ENCODE data around the gene ANGEL1. TPM values are rescaled to one million over a fixed set of nuclear protein-coding genes. Genes with fewer than 3 reads are reported as not detected.
A peak's percentile ranks its signal among the peaks of the same experiment; 100 is the strongest.

The ANGEL1 gene
- total and polyA plus RNA-seq, 9 of the 15 experiments (the other 6 are each of a cell fraction or from before 2014, with no cell fraction given) = 2.1 to 22.2 (median 7.3) TPM

DNA sequence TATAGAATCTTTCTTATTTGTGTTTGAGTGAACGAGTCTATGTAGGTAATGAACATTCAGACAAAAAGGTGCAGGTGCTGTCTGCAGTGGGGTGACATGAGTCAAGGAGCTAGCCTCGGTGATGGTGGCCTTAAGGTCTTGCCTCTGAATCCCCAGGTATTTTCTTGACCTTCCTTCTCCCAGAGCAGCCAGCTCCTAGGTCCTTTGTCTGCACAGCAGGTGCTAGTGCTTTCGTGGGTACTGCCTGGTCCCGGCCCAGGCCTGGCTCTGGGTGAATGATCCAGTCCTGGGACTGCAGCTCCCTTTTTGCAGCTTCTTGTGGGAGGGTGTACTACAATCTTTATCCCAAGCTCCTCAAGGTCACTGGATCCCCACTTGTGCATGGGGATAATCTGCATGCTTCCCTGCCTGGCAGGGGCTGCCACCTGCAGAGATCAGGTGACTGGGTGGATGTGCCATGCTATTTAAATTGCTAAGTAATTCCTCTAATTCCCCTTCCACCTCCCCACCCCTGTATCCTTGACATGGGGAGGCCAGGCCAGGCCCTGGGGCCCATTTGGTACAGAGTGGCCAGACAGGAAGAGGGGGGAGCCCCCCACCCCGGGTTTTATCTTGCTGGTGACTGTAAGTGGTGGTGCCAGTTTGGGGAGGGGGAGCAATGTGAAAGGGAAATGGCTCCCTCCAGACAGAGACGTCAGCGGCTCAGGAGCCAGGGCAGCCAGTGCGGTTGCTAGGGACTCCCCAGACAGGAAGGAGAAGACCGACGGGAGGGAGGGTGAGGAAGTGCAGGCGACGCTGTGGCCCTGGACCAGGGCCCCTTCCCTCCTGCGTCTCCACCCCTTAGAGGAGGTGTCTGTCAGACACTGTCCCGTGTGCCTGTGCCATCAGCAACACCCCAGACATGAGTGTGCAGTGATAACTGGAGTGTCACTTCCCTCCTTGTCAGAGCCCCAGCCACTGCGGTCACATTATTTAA, 44.7 kb downstream of the ANGEL1 start (continued):
- TF ChIP-seq, protein P1, sequence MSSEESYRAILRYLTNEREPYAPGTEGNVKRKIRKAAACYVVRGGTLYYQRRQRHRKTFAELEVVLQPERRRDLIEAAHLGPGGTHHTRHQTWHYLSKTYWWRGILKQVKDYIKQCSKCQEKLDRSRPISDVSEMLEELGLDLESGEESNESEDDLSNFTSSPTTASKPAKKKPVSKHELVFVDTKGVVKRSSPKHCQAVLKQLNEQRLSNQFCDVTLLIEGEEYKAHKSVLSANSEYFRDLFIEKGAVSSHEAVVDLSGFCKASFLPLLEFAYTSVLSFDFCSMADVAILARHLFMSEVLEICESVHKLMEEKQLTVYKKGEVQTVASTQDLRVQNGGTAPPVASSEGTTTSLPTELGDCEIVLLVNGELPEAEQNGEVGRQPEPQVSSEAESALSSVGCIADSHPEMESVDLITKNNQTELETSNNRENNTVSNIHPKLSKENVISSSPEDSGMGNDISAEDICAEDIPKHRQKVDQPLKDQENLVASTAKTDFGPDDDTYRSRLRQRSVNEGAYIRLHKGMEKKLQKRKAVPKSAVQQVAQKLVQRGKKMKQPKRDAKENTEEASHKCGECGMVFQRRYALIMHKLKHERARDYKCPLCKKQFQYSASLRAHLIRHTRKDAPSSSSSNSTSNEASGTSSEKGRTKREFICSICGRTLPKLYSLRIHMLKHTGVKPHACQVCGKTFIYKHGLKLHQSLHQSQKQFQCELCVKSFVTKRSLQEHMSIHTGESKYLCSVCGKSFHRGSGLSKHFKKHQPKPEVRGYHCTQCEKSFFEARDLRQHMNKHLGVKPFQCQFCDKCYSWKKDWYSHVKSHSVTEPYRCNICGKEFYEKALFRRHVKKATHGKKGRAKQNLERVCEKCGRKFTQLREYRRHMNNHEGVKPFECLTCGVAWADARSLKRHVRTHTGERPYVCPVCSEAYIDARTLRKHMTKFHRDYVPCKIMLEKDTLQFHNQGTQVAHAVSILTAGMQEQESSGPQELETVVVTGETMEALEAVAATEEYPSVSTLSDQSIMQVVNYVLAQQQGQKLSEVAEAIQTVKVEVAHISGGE (CRISPR knock-in tag; IDR thresholded peaks at IDR 0.05) = peak in 1 of 3 experiments; percentile 18; a peak in 1 of 6 replicates
- no peak for TF ChIP-seq ZNF77 (CRISPR knock-in tag; IDR thresholded peaks at IDR 0.05)
- no peak for TF ChIP-seq CHCHD3 (CRISPR knock-in tag; IDR thresholded peaks at IDR 0.05)
- TF ChIP-seq ZNF707 (CRISPR knock-in tag; conservative IDR thresholded peaks at IDR 0.05) = no peak
- 0 out of 2 replicates have a peak, but pooled peaks have one; percentile 28 for TF ChIP-seq TAL1 (IDR thresholded peaks at IDR 0.05)
- peak; percentile 79 for TF ChIP-seq SMAD4 (CRISPR knock-in tag; conservative IDR thresholded peaks at IDR 0.05)
- no peak for TF ChIP-seq TRIM28 (IDR thresholded peaks at IDR 0.05)
- no peak for TF ChIP-seq ZNF224 (CRISPR knock-in tag; IDR thresholded peaks at IDR 0.05)
- peak; percentile 66; the same call in 1 of the 2 replicates for TF ChIP-seq CTBP1 (IDR thresholded peaks at IDR 0.05; ENCODE audit: borderline replicate concordance)
- TF ChIP-seq ARID1B (IDR thresholded peaks at IDR 0.05) = 0 out of 2 replicates have a peak, but pooled peaks have one; percentile 30
- peak; percentile 29 for TF ChIP-seq MEIS2 (IDR thresholded peaks at IDR 0.05; ENCODE audit: partially characterized antibody)
- TF ChIP-seq, protein P2, sequence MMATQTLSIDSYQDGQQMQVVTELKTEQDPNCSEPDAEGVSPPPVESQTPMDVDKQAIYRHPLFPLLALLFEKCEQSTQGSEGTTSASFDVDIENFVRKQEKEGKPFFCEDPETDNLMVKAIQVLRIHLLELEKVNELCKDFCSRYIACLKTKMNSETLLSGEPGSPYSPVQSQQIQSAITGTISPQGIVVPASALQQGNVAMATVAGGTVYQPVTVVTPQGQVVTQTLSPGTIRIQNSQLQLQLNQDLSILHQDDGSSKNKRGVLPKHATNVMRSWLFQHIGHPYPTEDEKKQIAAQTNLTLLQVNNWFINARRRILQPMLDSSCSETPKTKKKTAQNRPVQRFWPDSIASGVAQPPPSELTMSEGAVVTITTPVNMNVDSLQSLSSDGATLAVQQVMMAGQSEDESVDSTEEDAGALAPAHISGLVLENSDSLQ (IDR thresholded peaks at IDR 0.05) = peak; percentile 71
- TF ChIP-seq GTF2E2 (tag; IDR thresholded peaks at IDR 0.05) = no peak
- TF ChIP-seq SIN3B (IDR thresholded peaks at IDR 0.05; ENCODE audit: low read depth) = no peak
- TF ChIP-seq ATF1 (CRISPR knock-in tag; IDR thresholded peaks at IDR 0.05) = no peak
- TF ChIP-seq ATF1 (tag; IDR thresholded peaks at IDR 0.05) = 0 out of 2 replicates have a peak, but pooled peaks have one; percentile 20
- TF ChIP-seq NCOR1 (IDR thresholded peaks at IDR 0.05) = peak; percentile 60
- TF ChIP-seq, protein P3, sequence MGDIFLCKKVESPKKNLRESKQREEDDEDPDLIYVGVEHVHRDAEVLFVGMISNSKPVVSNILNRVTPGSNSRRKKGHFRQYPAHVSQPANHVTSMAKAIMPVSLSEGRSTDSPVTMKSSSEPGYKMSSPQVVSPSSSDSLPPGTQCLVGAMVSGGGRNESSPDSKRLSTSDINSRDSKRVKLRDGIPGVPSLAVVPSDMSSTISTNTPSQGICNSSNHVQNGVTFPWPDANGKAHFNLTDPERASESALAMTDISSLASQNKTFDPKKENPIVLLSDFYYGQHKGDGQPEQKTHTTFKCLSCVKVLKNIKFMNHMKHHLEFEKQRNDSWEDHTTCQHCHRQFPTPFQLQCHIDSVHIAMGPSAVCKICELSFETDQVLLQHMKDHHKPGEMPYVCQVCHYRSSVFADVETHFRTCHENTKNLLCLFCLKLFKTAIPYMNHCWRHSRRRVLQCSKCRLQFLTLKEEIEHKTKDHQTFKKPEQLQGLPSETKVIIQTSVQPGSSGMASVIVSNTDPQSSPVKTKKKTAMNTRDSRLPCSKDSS (IDR thresholded peaks at IDR 0.05; ENCODE audit: low read depth, partially characterized antibody) = no peak
- peak in 1 of 2 experiments; percentile 51; a peak in 1 of 4 replicates for TF ChIP-seq RCOR1 (IDR thresholded peaks at IDR 0.05; ENCODE audit: borderline replicate concordance in 1 of 2, low read depth in 2 of 2, low read length in 2 of 2)
- peak; percentile 64 for TF ChIP-seq GABPA (tag; conservative IDR thresholded peaks at IDR 0.05; ENCODE audit: low read depth)
- TF ChIP-seq POLR2H (tag; IDR thresholded peaks at IDR 0.05; ENCODE audit: low read depth) = no peak
- TF ChIP-seq ZBTB8A (IDR thresholded peaks at IDR 0.05; ENCODE audit: partially characterized antibody) = no peak

All from K562 (cell line).